A549 (cell line): ENCODE results near the gene ITPRID2. TPM values are rescaled to one million over a fixed set of nuclear protein-coding genes. Genes with fewer than 3 reads are reported as not detected.
A peak's percentile ranks its signal among the peaks of the same experiment; 100 is the strongest.
"Not testable (repeated sequence)": the region's sequence is repeated elsewhere in the genome, so short reads cannot be mapped to it uniquely, and the experiment has no call there.

Experiments used
- ATAC-seq, 2 experiments: fragments of 200-7000 bp in 1 of 2; fragments of >200 bp in 1 of 2; cut with Nextera tagmentation in 1 of 2; cut with Tn5 transposase in 1 of 2; 3 replicates each; pipeline versions ENCODE4 v1.8.0 to v1.9.1; 2018 to 2020; ENCODE audit warnings: mild to moderate bottlenecking in 1 of 2, moderate library complexity in 1 of 2
- CTCF ChIA-PET: fragments of 300-600 bp; sonication (Branson Sonifier 250); formaldehyde crosslinking; extraction: SDS; loops from one replicate; lab custom pipeline; 2021; ENCODE audit warnings: antibody characterized with exemption, inconsistent platforms; lab: Yijun Ruan, JAX
- POLR2A ChIA-PET: fragments of 350-600 bp; formaldehyde crosslinking; extraction: SDS; loops from one replicate; lab custom pipeline; 2021; ENCODE audit warnings: antibody characterized with exemption, inconsistent platforms; lab: Yijun Ruan, JAX
- DNase-seq, 2 experiments: peaks; one replicate each; pipeline versions ENCODE4 v3.0.0 to v3.0.0-alpha.2; 2011 to 2016; ENCODE audit warnings: low read depth in 1 of 2, low spot score in 1 of 2
- FAIRE-seq: peaks from 2 replicates; lab custom pipeline; 2011; peaks lifted over from hg19 to GRCh38; lab: Jason Lieb, UNC
- H3K27ac ChIP-seq, 2 experiments: fragments of >200 bp; sonication (Bioruptor Twin); formaldehyde crosslinking; 3 replicates each; pipeline ENCODE4 v1.5.1; 2016 to 2017
- H3K4me1 ChIP-seq: fragments of >200 bp; sonication (Bioruptor Twin); formaldehyde crosslinking; 3 replicates; pipeline ENCODE4 v1.6.1; 2016
- H3K4me2 ChIP-seq: fragments of >200 bp; sonication (Bioruptor Twin); formaldehyde crosslinking; 3 replicates; pipeline ENCODE4 v1.6.1; 2016
- H3K4me3 ChIP-seq: fragments of >200 bp; sonication (Bioruptor Twin); formaldehyde crosslinking; 3 replicates; pipeline ENCODE4 v1.5.1; 2016
- H3K9me3 ChIP-seq: fragments of >200 bp; sonication (Bioruptor Twin); formaldehyde crosslinking; 3 replicates; pipeline ENCODE4 v1.6.1; 2016
- ATOH8 ChIP-seq: fragments of 250-450 bp; sonication (Bioruptor Pico); IDR thresholded peaks from 2 replicates; pipeline ENCODE4 v1.5.0; 2020; ENCODE audit warnings: low read depth, mild to moderate bottlenecking, moderate library complexity
- CTCF ChIP-seq: fragments of >200 bp; sonication (Bioruptor Twin); formaldehyde crosslinking; IDR thresholded peaks from 3 replicates; pipeline ENCODE4 v1.5.1; 2016
- EHMT2 ChIP-seq: fragments of 200-600 bp; sonication (generic); IDR thresholded peaks from 2 replicates; pipeline ENCODE4 v1.6.1; 2016; ENCODE audit warnings: antibody characterized with exemption, low read depth, mild to moderate bottlenecking, moderate library complexity
- EP300 ChIP-seq, 2 experiments: fragments of >200 bp; sonication (Bioruptor Twin); formaldehyde crosslinking; IDR thresholded peaks; 2 replicates in 1 of 2; 3 replicates in 1 of 2; pipeline ENCODE4 v1.6.1; 2016 to 2017
- ESRRA ChIP-seq: fragments of 150-350 bp; IDR thresholded peaks from 2 replicates; pipeline ENCODE4 v1.6.1; 2014; ENCODE audit warnings: mild to moderate bottlenecking, low read length, borderline replicate concordance
- FOSL2 ChIP-seq, 2 experiments: fragments of 450-650 bp in 1 of 2; fragments of >200 bp in 1 of 2; sonication (Bioruptor Twin) in 1 of 2; formaldehyde crosslinking; IDR thresholded peaks; 2 replicates each; pipeline versions ENCODE4 v1.5.0 to v1.6.1; 2016 to 2020; ENCODE audit warnings: mild to moderate bottlenecking in 1 of 2, moderate library complexity in 1 of 2
- FOXS1 ChIP-seq: fragments of 250-450 bp; sonication (Bioruptor Pico); IDR thresholded peaks from 2 replicates; pipeline ENCODE4 v1.5.0; 2020; ENCODE audit warnings: mild to moderate bottlenecking, moderate library complexity
- HOXA7 ChIP-seq: fragments of 250-450 bp; sonication (Bioruptor Pico); IDR thresholded peaks from 2 replicates; pipeline ENCODE4 v1.5.0; 2020; ENCODE audit warnings: mild to moderate bottlenecking, moderate library complexity
- HOXB5 ChIP-seq: fragments of 250-450 bp; sonication (Bioruptor Pico); IDR thresholded peaks from 2 replicates; pipeline ENCODE4 v1.5.0; 2020; ENCODE audit warnings: mild to moderate bottlenecking, moderate library complexity
- JUNB ChIP-seq: fragments of >200 bp; sonication (Bioruptor Twin); formaldehyde crosslinking; IDR thresholded peaks from 2 replicates; pipeline ENCODE4 v1.6.1; 2016
- KDM1A ChIP-seq: fragments of 200-600 bp; sonication (generic); IDR thresholded peaks from 2 replicates; pipeline ENCODE4 v1.6.1; 2016; ENCODE audit warnings: low read depth, mild to moderate bottlenecking
- KDM5A ChIP-seq: fragments of 200-600 bp; sonication (generic); IDR thresholded peaks from 2 replicates; pipeline ENCODE4 v1.6.1; 2016; ENCODE audit warnings: antibody characterized with exemption, mild to moderate bottlenecking
- MAFK ChIP-seq: fragments of 450-650 bp; IDR thresholded peaks from 2 replicates; pipeline ENCODE4 v1.6.1; 2014; ENCODE audit not compliant: partially characterized antibody
- MAZ ChIP-seq: fragments of 150-350 bp; IDR thresholded peaks from 2 replicates; pipeline ENCODE4 v1.6.1; 2014; ENCODE audit warnings: antibody characterized with exemption, low read depth, low read length, borderline replicate concordance
- NPAS2 ChIP-seq: fragments of 250-450 bp; sonication (Bioruptor Pico); IDR thresholded peaks from 2 replicates; pipeline ENCODE4 v1.8.0; 2022; ENCODE audit warnings: mild to moderate bottlenecking, moderate library complexity, borderline replicate concordance
- PBX3 ChIP-seq: IDR thresholded peaks from 2 replicates; pipeline ENCODE4 v1.6.1; 2012
- POLR2A ChIP-seq: IDR thresholded peaks from 2 replicates; pipeline ENCODE4 v1.6.1; 2012; ENCODE audit warnings: mild to moderate bottlenecking, low read length
- POLR2AphosphoS2 ChIP-seq: conservative IDR thresholded peaks from 2 replicates; pipeline ENCODE4 v1.6.1; 2012; ENCODE audit warnings: low read length, improper control_type of control experiment, inconsistent platforms
- RARB ChIP-seq: fragments of 250-450 bp; sonication (Bioruptor Pico); IDR thresholded peaks from 2 replicates; pipeline ENCODE4 v1.8.0; 2021; ENCODE audit warnings: mild to moderate bottlenecking, moderate library complexity
- REST ChIP-seq: fragments of 200-600 bp; sonication (generic); IDR thresholded peaks from 2 replicates; pipeline ENCODE4 v1.6.1; 2016; ENCODE audit warnings: antibody characterized with exemption, mild to moderate bottlenecking, moderate library complexity
- RFX5 ChIP-seq: fragments of 450-650 bp; IDR thresholded peaks from 2 replicates; pipeline ENCODE4 v1.7.1; 2014; ENCODE audit warnings: antibody characterized with exemption, mild to moderate bottlenecking, moderate library complexity
- RNF2 ChIP-seq: fragments of 200-600 bp; sonication (generic); IDR thresholded peaks from 2 replicates; pipeline ENCODE4 v1.6.1; 2016; ENCODE audit warnings: low read depth, mild to moderate bottlenecking, antibody characterized with exemption, moderate library complexity, borderline replicate concordance
- USF2 ChIP-seq: fragments of 450-650 bp; IDR thresholded peaks from 2 replicates; pipeline ENCODE4 v1.6.1; 2014; ENCODE audit warnings: antibody characterized with exemption
- WGBS: methylation state at CpG from one replicate; pipeline ENCODE4 v1.1.6; 2017; ENCODE audit errors: missing lambda C conversion rate; 5-methylcytosine and 5-hydroxymethylcytosine counted together
- polyA plus RNA-seq, 4 experiments: library from polyadenylated mRNA; depleted of rRNA in 3 of 4; stranded (reverse); fragments of >200 nt; fragmentation: RNase III in 1 of 4; extraction: RNeasy Plus Mini Kit Qiagen cat#74134 plus additional on column Dnase treatment in 1 of 4; gene quantifications; 2 replicates in 3 of 4; 3 replicates in 1 of 4; pipeline ENCODE4 v1.2.3, GENCODE V29; 2011 to 2017

Gene ITPRID2
- polyA plus RNA-seq, 2 of the 4 experiments (the other 2 are of a cell fraction): 43.3 to 94.3 TPM

GRCh38 chr2:181957668-181958067, 66.1 kb downstream of the ITPRID2 start:
- CTCF ChIA-PET: interaction anchor here (1.4 kb wide), 1 partner anchor 53 kb away, joined by 3 read pairs; no protein-coding TSS in a partner anchor
- H3K4me2 ChIP-seq: peak overlapping the region; percentile 48
- 7% methylated on average over 4 of the region's 4 CpGs for WGBS

GRCh38 chr2:181958726-181959125, 67.2 kb downstream of the ITPRID2 start:
- no peak overlapping the region for H3K27ac ChIP-seq
- FAIRE-seq: no peak
- POLR2A ChIA-PET: no interaction called here
- peaks cover 34% of the 10 kb centered on the region for H3K4me1 ChIP-seq
- WGBS: 81% methylated on average over 1 of the region's 1 CpG
- ATAC-seq: no peak
- no peak overlapping the region for H3K4me2 ChIP-seq
- no peak overlapping the region for H3K4me3 ChIP-seq
- no peaks in the 10 kb centered on the region for H3K9me3 ChIP-seq
- no peak for TF ChIP-seq POLR2AphosphoS2
- TF ChIP-seq JUNB: no peak
- no peak for TF ChIP-seq PBX3
- TF ChIP-seq EHMT2: no peak
- no peak for TF ChIP-seq RARB
- no peak for TF ChIP-seq NPAS2 (CRISPR knock-in tag)
- CTCF ChIA-PET: interaction anchor here (1.4 kb wide), 1 partner anchor 54 kb away, joined by 3 read pairs; no protein-coding TSS in a partner anchor
- no peak for DNase-seq

More at GRCh38 chr2:181957668-181958067, 66.1 kb downstream of the ITPRID2 start:
- ATAC-seq (peak in 1 of 2 experiments; percentile 68; a peak in 3 of 6 replicates), DNase-seq (peak in 1 of 2 experiments; percentile 34), FAIRE-seq (no peak)
- Histone ChIP-seq H3K9me3 (no peaks in the 10 kb centered on the region), H3K4me1 (peaks cover 35% of the 10 kb centered on the region), H3K27ac (peak overlapping the region; percentile 12 to 57; a peak in 3 of 6 replicates), H3K4me3 (no peak overlapping the region)
- POLR2A ChIA-PET: no interaction called here
- no peak for TF ChIP-seq RARB
- no peak for TF ChIP-seq FOSL2 (IDR thresholded peaks at IDR 0.05)
- peak; percentile 69 for TF ChIP-seq FOSL2 (CRISPR knock-in tag; IDR thresholded peaks at IDR 0.05)

GRCh38 chr2:181959508-181959907, 68.0 kb downstream of the ITPRID2 start:
- H3K4me1 ChIP-seq: peaks cover 30% of the 10 kb centered on the region
- H3K4me3 ChIP-seq: no peak overlapping the region
- ChIA-PET POLR2A (no interaction called here), CTCF (no interaction called here)
- no peak overlapping the region for H3K27ac ChIP-seq
- FAIRE-seq (no peak), DNase-seq (no peak), ATAC-seq (no peak)
- H3K4me2 ChIP-seq: no peak overlapping the region
- H3K9me3 ChIP-seq: no peaks in the 10 kb centered on the region
- TF ChIP-seq HOXA7 (CRISPR knock-in tag) (no peak), ATOH8 (no peak), KDM1A (no peak), REST (no peak), CTCF (no peak), USF2 (no peak), FOSL2 (IDR thresholded peaks at IDR 0.05) (no peak), FOSL2 (CRISPR knock-in tag; IDR thresholded peaks at IDR 0.05) (no peak), MAZ (no peak), NPAS2 (CRISPR knock-in tag) (no peak), RFX5 (no peak), POLR2AphosphoS2 (no peak), RNF2 (no peak), HOXB5 (CRISPR knock-in tag) (no peak), MAFK (no peak), KDM5A (no peak), POLR2A (no peak), EHMT2 (no peak), ESRRA (no peak), FOXS1 (CRISPR knock-in tag) (no peak), EP300 (IDR thresholded peaks at IDR 0.05) (no peak)

- FAIRE-seq, ATAC-seq, H3K9me3 ChIP-seq, CTCF ChIA-PET, POLR2A ChIA-PET, H3K27ac ChIP-seq, H3K4me3 ChIP-seq, H3K4me2 ChIP-seq, DNase-seq: not testable (repeated sequence)
- peaks cover 18% of the 10 kb centered on the region for H3K4me1 ChIP-seq
- WGBS: 80% methylated on average over 8 of the region's 8 CpGs
Observed at GRCh38 chr2:181961167-181961566, 69.6 kb downstream of the ITPRID2 start.
